GM18868 (cell line): Measurements from ENCODE around the gene GCNT1.
A peak's percentile ranks its signal among the peaks of the same experiment; 100 is the strongest.
"Not testable (repeated sequence)": the region's sequence is repeated elsewhere in the genome, so short reads cannot be mapped to it uniquely, and the experiment has no call there.

Experiments used
- ATAC-seq: cut with Tn5 transposase; IDR thresholded peaks from one replicate; pipeline ENCODE4 v1.9.1; 2021; ENCODE audit warnings: mild to moderate bottlenecking, moderate library complexity; ENCODE audit not compliant: unreplicated experiment

The GCNT1 gene

GRCh38 chr9:76530458-76531110 is 71.6 kb downstream of the GCNT1 start:
- peak; percentile 65 for ATAC-seq

- ATAC-seq, result no peak
These were observed 72.3 kb downstream of the GCNT1 start for GRCh38 chr9:76531231-76531780.

- not testable (repeated sequence) for ATAC-seq
These were observed 73.9 kb downstream of the GCNT1 start for GRCh38 chr9:76532877-76533276.

- ATAC-seq, result no peak
These were observed 75.0 kb downstream of the GCNT1 start for GRCh38 chr9:76534026-76534425.

- no peak for ATAC-seq
These were observed 78.2 kb downstream of the GCNT1 start for GRCh38 chr9:76537150-76537646.

- ATAC-seq, result no peak
These were observed 80.2 kb downstream of the GCNT1 start for GRCh38 chr9:76539180-76539579.

GRCh38 chr9:76542360-76542759 is 83.4 kb downstream of the GCNT1 start:
- no peak for ATAC-seq

- no peak for ATAC-seq
These were observed 86.2 kb downstream of the GCNT1 start for GRCh38 chr9:76545191-76545590.

GRCh38 chr9:76552181-76552580 is 93.2 kb downstream of the GCNT1 start:
- no peak for ATAC-seq

- ATAC-seq, result no peak
These were observed 93.9 kb downstream of the GCNT1 start for GRCh38 chr9:76552751-76553455.

- no peak for ATAC-seq
These were observed 94.7 kb downstream of the GCNT1 start for GRCh38 chr9:76553680-76554079.
